HEK293 (cell line): ENCODE data around the gene LTK.

Experiments
- KLF7 ChIP-seq: fragments of 450-650 bp; formaldehyde crosslinking; IDR thresholded peaks from 2 replicates; pipeline ENCODE4 v1.5.1; 2016; ENCODE audit warnings: missing biosample characterization, missing genetic modification characterization, borderline replicate concordance
- MEIS1 ChIP-seq: sonication (generic); formaldehyde crosslinking; IDR thresholded peaks from 2 replicates; pipeline ENCODE4 v1.8.1; 2022; ENCODE audit warnings: missing genetic modification reagents, mild to moderate bottlenecking, borderline replicate concordance
- OSR2 ChIP-seq: fragments of 450-650 bp; formaldehyde crosslinking; IDR thresholded peaks from 2 replicates; pipeline ENCODE4 v1.5.1; 2016; ENCODE audit warnings: missing biosample characterization, missing genetic modification characterization
- PATZ1 ChIP-seq: fragments of 450-650 bp; formaldehyde crosslinking; IDR thresholded peaks from 2 replicates; pipeline ENCODE4 v1.5.1; 2016; ENCODE audit warnings: missing biosample characterization, missing genetic modification characterization
- SP2 ChIP-seq: fragments of 450-650 bp; formaldehyde crosslinking; IDR thresholded peaks from 2 replicates; pipeline ENCODE4 v1.5.1; 2016; ENCODE audit warnings: missing biosample characterization, missing genetic modification characterization
- SP3 ChIP-seq: fragments of 450-650 bp; formaldehyde crosslinking; IDR thresholded peaks from 2 replicates; pipeline ENCODE4 v1.5.1; 2016; ENCODE audit warnings: missing biosample characterization, missing genetic modification characterization
- ZBTB6 ChIP-seq: fragments of 450-650 bp; formaldehyde crosslinking; IDR thresholded peaks from 2 replicates; pipeline ENCODE4 v1.5.1; 2017; ENCODE audit warnings: missing biosample characterization, missing genetic modification characterization
- ZBTB7A ChIP-seq: fragments of 450-650 bp; formaldehyde crosslinking; IDR thresholded peaks from 2 replicates; pipeline ENCODE4 v1.5.1; 2016; ENCODE audit warnings: low read depth, missing biosample characterization, missing genetic modification characterization
- ZNF138 ChIP-seq: fragments of 450-650 bp; formaldehyde crosslinking; IDR thresholded peaks from 2 replicates; pipeline ENCODE4 v1.5.1; 2016; ENCODE audit warnings: missing biosample characterization, missing genetic modification characterization, borderline replicate concordance
- ZNF140 ChIP-seq: fragments of 450-650 bp; formaldehyde crosslinking; IDR thresholded peaks from 2 replicates; pipeline ENCODE4 v1.5.1; 2016; ENCODE audit warnings: missing biosample characterization, missing genetic modification characterization
- ZNF23 ChIP-seq: fragments of 450-650 bp; formaldehyde crosslinking; IDR thresholded peaks from 2 replicates; pipeline ENCODE4 v1.5.1; 2016; ENCODE audit warnings: missing biosample characterization, missing genetic modification characterization, borderline replicate concordance
- ZNF341 ChIP-seq: fragments of 450-650 bp; formaldehyde crosslinking; IDR thresholded peaks from 2 replicates; pipeline ENCODE4; 2016; ENCODE audit warnings: low read depth, missing biosample characterization, missing genetic modification characterization
- ZNF394 ChIP-seq: fragments of 450-650 bp; formaldehyde crosslinking; IDR thresholded peaks from 2 replicates; pipeline ENCODE4 v1.5.1; 2016; ENCODE audit warnings: missing biosample characterization, missing genetic modification characterization, mild to moderate bottlenecking, moderate library complexity, borderline replicate concordance
- ZNF513 ChIP-seq: fragments of 450-650 bp; IDR thresholded peaks from 2 replicates; pipeline ENCODE4 v1.5.1; 2018; ENCODE audit warnings: missing biosample characterization, missing genetic modification characterization
- ZNF514 ChIP-seq: fragments of 450-650 bp; formaldehyde crosslinking; IDR thresholded peaks from 2 replicates; pipeline ENCODE4 v1.5.1; 2016; ENCODE audit warnings: missing biosample characterization, missing genetic modification characterization
- ZNF585B ChIP-seq: fragments of 450-650 bp; formaldehyde crosslinking; IDR thresholded peaks from 2 replicates; pipeline ENCODE4 v1.5.1; 2016; ENCODE audit warnings: missing biosample characterization, missing genetic modification characterization
- ZNF600 ChIP-seq: fragments of 450-650 bp; formaldehyde crosslinking; IDR thresholded peaks from 2 replicates; pipeline ENCODE4 v1.5.1; 2016; ENCODE audit warnings: missing biosample characterization, missing genetic modification characterization
- ZNF610 ChIP-seq: fragments of 450-650 bp; formaldehyde crosslinking; IDR thresholded peaks from 2 replicates; pipeline ENCODE4 v1.5.1; 2016; ENCODE audit warnings: missing biosample characterization, missing genetic modification characterization, borderline replicate concordance
- ZNF623 ChIP-seq: fragments of 450-650 bp; formaldehyde crosslinking; IDR thresholded peaks from 2 replicates; pipeline ENCODE4 v1.5.1; 2016; ENCODE audit warnings: missing biosample characterization, missing genetic modification characterization
- ZNF830 ChIP-seq: fragments of 450-650 bp; IDR thresholded peaks from 2 replicates; pipeline ENCODE4 v1.5.0; 2018; ENCODE audit warnings: missing biosample characterization, missing genetic modification characterization, low read depth, mild to moderate bottlenecking, moderate library complexity
- ZNF843 ChIP-seq: fragments of 450-650 bp; formaldehyde crosslinking; IDR thresholded peaks from 2 replicates; pipeline ENCODE4 v1.5.1; 2016; ENCODE audit warnings: missing biosample characterization, missing genetic modification characterization
- ZSCAN5A ChIP-seq: fragments of 450-650 bp; formaldehyde crosslinking; IDR thresholded peaks from 2 replicates; pipeline ENCODE4 v1.5.1; 2016; ENCODE audit warnings: missing biosample characterization, missing genetic modification characterization
- TF ChIP-seq, protein P1 (sequence below): fragments of 450-650 bp; formaldehyde crosslinking; IDR thresholded peaks from 2 replicates; pipeline ENCODE4 v1.5.1; 2016; ENCODE audit warnings: missing biosample characterization, missing genetic modification characterization
- TF ChIP-seq, protein P2 (sequence below): fragments of 450-650 bp; formaldehyde crosslinking; IDR thresholded peaks from 2 replicates; pipeline ENCODE4 v1.5.1; 2016; ENCODE audit warnings: missing biosample characterization, missing genetic modification characterization
- TF ChIP-seq, protein P3 (sequence below): fragments of 450-650 bp; formaldehyde crosslinking; IDR thresholded peaks from 2 replicates; pipeline ENCODE4 v1.5.1; 2016; ENCODE audit warnings: missing biosample characterization, missing genetic modification characterization

LTK gene

DNA sequence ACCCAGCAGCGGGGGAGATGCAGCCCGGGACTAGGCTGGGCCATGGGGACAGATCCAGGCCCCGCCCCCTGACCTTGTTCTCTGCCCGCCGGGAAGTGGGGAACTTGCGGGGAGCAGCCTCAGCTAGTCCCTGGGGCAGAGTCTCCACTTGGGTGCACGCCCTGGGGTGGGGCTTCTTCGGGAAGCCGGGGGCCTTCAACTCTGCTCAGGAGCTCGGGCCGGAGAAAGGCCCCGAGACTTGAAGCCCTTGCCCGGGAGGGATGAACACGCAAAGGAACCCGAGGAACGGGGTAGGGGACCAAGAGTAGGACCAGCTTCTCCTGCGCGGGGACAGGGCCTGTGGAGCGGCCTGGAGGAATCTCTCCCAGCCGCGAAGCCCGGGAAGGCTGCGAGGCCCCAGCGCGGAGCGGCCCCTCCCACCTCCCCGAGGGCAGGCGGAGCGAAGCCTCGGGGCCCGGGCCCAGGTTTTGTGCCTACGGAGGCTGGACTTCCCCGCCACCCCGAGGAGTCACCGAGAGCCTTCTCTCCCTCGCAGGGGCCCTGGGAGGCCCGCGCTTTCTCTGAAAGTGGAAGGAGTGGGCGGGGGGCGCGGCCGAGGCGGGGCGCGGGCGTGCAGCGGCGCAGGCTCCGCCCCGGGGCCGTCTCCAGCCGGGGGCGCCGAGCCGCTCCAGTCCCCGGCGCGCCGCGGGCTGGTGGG is 20.3 kb downstream of the LTK start, which contains the start of gene ITPKA (continued):
- TF ChIP-seq, protein P1, sequence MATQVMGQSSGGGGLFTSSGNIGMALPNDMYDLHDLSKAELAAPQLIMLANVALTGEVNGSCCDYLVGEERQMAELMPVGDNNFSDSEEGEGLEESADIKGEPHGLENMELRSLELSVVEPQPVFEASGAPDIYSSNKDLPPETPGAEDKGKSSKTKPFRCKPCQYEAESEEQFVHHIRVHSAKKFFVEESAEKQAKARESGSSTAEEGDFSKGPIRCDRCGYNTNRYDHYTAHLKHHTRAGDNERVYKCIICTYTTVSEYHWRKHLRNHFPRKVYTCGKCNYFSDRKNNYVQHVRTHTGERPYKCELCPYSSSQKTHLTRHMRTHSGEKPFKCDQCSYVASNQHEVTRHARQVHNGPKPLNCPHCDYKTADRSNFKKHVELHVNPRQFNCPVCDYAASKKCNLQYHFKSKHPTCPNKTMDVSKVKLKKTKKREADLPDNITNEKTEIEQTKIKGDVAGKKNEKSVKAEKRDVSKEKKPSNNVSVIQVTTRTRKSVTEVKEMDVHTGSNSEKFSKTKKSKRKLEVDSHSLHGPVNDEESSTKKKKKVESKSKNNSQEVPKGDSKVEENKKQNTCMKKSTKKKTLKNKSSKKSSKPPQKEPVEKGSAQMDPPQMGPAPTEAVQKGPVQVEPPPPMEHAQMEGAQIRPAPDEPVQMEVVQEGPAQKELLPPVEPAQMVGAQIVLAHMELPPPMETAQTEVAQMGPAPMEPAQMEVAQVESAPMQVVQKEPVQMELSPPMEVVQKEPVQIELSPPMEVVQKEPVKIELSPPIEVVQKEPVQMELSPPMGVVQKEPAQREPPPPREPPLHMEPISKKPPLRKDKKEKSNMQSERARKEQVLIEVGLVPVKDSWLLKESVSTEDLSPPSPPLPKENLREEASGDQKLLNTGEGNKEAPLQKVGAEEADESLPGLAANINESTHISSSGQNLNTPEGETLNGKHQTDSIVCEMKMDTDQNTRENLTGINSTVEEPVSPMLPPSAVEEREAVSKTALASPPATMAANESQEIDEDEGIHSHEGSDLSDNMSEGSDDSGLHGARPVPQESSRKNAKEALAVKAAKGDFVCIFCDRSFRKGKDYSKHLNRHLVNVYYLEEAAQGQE (tag by site-specific recombination) = no peak
- TF ChIP-seq ZNF341 (tag by site-specific recombination) (peak; percentile 94), KLF7 (tag by site-specific recombination) (peak; percentile 72; the same call in 1 of the 2 replicates), ZNF830 (tag by site-specific recombination) (no peak), ZSCAN5A (0 out of 2 replicates have a peak, but pooled peaks have one; percentile 18), ZNF138 (no peak), ZNF610 (tag by site-specific recombination) (0 out of 2 replicates have a peak, but pooled peaks have one; percentile 56), ZBTB6 (tag by site-specific recombination) (no peak), OSR2 (no peak), ZNF585B (tag by site-specific recombination) (no peak), ZNF140 (tag by site-specific recombination) (no peak), ZNF513 (tag by site-specific recombination) (0 out of 2 replicates have a peak, but pooled peaks have one; percentile 8), ZBTB7A (tag by site-specific recombination) (no peak), ZNF843 (tag by site-specific recombination) (peak; percentile 27; the same call in 1 of the 2 replicates), ZNF600 (tag by site-specific recombination) (peak; percentile 47; the same call in 1 of the 2 replicates), ZNF514 (tag by site-specific recombination) (no peak), PATZ1 (peak; percentile 82), ZNF623 (tag by site-specific recombination) (peak; percentile 20; the same call in 1 of the 2 replicates), ZNF23 (tag by site-specific recombination) (no peak), ZNF394 (tag by site-specific recombination) (peak; percentile 100), SP3 (tag by site-specific recombination) (peak; percentile 85), SP2 (peak; percentile 72), MEIS1 (no peak)
- TF ChIP-seq, protein P2, sequence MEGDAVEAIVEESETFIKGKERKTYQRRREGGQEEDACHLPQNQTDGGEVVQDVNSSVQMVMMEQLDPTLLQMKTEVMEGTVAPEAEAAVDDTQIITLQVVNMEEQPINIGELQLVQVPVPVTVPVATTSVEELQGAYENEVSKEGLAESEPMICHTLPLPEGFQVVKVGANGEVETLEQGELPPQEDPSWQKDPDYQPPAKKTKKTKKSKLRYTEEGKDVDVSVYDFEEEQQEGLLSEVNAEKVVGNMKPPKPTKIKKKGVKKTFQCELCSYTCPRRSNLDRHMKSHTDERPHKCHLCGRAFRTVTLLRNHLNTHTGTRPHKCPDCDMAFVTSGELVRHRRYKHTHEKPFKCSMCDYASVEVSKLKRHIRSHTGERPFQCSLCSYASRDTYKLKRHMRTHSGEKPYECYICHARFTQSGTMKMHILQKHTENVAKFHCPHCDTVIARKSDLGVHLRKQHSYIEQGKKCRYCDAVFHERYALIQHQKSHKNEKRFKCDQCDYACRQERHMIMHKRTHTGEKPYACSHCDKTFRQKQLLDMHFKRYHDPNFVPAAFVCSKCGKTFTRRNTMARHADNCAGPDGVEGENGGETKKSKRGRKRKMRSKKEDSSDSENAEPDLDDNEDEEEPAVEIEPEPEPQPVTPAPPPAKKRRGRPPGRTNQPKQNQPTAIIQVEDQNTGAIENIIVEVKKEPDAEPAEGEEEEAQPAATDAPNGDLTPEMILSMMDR (tag by site-specific recombination) = no peak
- TF ChIP-seq, protein P3, sequence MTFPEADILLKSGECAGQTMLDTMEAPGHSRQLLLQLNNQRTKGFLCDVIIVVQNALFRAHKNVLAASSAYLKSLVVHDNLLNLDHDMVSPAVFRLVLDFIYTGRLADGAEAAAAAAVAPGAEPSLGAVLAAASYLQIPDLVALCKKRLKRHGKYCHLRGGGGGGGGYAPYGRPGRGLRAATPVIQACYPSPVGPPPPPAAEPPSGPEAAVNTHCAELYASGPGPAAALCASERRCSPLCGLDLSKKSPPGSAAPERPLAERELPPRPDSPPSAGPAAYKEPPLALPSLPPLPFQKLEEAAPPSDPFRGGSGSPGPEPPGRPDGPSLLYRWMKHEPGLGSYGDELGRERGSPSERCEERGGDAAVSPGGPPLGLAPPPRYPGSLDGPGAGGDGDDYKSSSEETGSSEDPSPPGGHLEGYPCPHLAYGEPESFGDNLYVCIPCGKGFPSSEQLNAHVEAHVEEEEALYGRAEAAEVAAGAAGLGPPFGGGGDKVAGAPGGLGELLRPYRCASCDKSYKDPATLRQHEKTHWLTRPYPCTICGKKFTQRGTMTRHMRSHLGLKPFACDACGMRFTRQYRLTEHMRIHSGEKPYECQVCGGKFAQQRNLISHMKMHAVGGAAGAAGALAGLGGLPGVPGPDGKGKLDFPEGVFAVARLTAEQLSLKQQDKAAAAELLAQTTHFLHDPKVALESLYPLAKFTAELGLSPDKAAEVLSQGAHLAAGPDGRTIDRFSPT (tag by site-specific recombination) = no peak
